ENCODE measurements around the gene PRND.

GRCh38 chr20:4710106-4710475 lies 11.6 kb upstream of the PRND start:
- no peak for TF ChIP-seq POLR2A (IDR thresholded peaks at IDR 0.05; ENCODE audit: low read depth, low read length)
- no peak for TF ChIP-seq POLR2AphosphoS5 (IDR thresholded peaks at IDR 0.05; ENCODE audit: low read depth, low read length)
- TF ChIP-seq TAF1 (IDR thresholded peaks at IDR 0.05; ENCODE audit: borderline replicate concordance, low read depth, low read length) = no peak
